ENCODE results near the gene GRID1.
A peak's percentile ranks its signal among the peaks of the same experiment; 100 is the strongest.

The GRID1 gene

GRCh38 chr10:85789982-85790789, 576.4 kb downstream of the GRID1 start:
- Histone ChIP-seq H2AK5ac (ENCODE audit: low read length) (no peak overlapping the region), H3K36me3 (ENCODE audit: control insufficient read depth, insufficient read depth, low read length) (no peaks in the 10 kb centered on the region), H2BK5ac (ENCODE audit: low read length) (no peak overlapping the region), H4K5ac (ENCODE audit: low read length) (no peak overlapping the region), H3K4me3 (ENCODE audit: low read length) (no peak overlapping the region), H3K4me2 (ENCODE audit: low read length) (no peak overlapping the region), H3K56ac (ENCODE audit: low read length) (no peak overlapping the region), H3K4ac (ENCODE audit: low read depth, low read length) (no peak overlapping the region), H2BK120ac (ENCODE audit: low read depth, low read length) (no peak overlapping the region), H4K8ac (ENCODE audit: low read depth, low read length) (no peak overlapping the region), H3K27ac (ENCODE audit: low read depth, low read length) (no peak overlapping the region), H3K4me1 (ENCODE audit: control insufficient read depth, low read depth, low read length) (peaks cover 2% of the 10 kb centered on the region), H3K23ac (ENCODE audit: low read length) (no peak overlapping the region), H3K79me1 (ENCODE audit: low read length) (no peaks in the 10 kb centered on the region), H2BK15ac (replicated peaks; ENCODE audit: low read depth) (no peak overlapping the region), H3K27me3 (ENCODE audit: insufficient read depth, low read length, poor library complexity) (no peaks in the 10 kb centered on the region), H3K9ac (ENCODE audit: low read length) (no peak overlapping the region), H3K18ac (ENCODE audit: low read length) (no peak overlapping the region), H3K79me2 (ENCODE audit: control insufficient read depth, insufficient read depth, low read length) (no peaks in the 10 kb centered on the region)
- no CpG with 5 or more reads among the region's 7 CpGs for WGBS (ENCODE audit: extremely low coverage, insufficient coverage, low lambda C conversion rate)
- DNase-seq, result no peak

GRCh38 chr10:85789125-85789524, 577.5 kb downstream of the GRID1 start:
- no peak for DNase-seq
- no peak overlapping the region for H4K8ac ChIP-seq (ENCODE audit: low read depth, low read length)
- no peak overlapping the region for H3K4me3 ChIP-seq (ENCODE audit: low read length)
- H3K36me3 ChIP-seq (ENCODE audit: control insufficient read depth, insufficient read depth, low read length), result no peaks in the 10 kb centered on the region
- H2AK5ac ChIP-seq (ENCODE audit: low read length), result no peak overlapping the region
- H3K18ac ChIP-seq (ENCODE audit: low read length), result no peak overlapping the region
- H3K27me3 ChIP-seq (ENCODE audit: insufficient read depth, low read length, poor library complexity), result no peaks in the 10 kb centered on the region
- H4K5ac ChIP-seq (ENCODE audit: low read length), result no peak overlapping the region
- H3K4ac ChIP-seq (ENCODE audit: low read depth, low read length), result no peak overlapping the region
- WGBS (ENCODE audit: extremely low coverage, insufficient coverage, low lambda C conversion rate), result no CpG with 5 or more reads among the region's 3 CpGs
- H3K56ac ChIP-seq (ENCODE audit: low read length), result no peak overlapping the region
- no peak overlapping the region for H2BK15ac ChIP-seq (replicated peaks; ENCODE audit: low read depth)
- no peak overlapping the region for H3K27ac ChIP-seq (ENCODE audit: low read depth, low read length)
- no peak overlapping the region for H3K23ac ChIP-seq (ENCODE audit: low read length)
- H3K4me1 ChIP-seq (ENCODE audit: control insufficient read depth, low read depth, low read length), result peaks cover 2% of the 10 kb centered on the region
- no peak overlapping the region for H3K4me2 ChIP-seq (ENCODE audit: low read length)
- H2BK5ac ChIP-seq (ENCODE audit: low read length), result no peak overlapping the region
- no peaks in the 10 kb centered on the region for H3K79me2 ChIP-seq (ENCODE audit: control insufficient read depth, insufficient read depth, low read length)
- no peaks in the 10 kb centered on the region for H3K79me1 ChIP-seq (ENCODE audit: low read length)
- no peak overlapping the region for H3K9ac ChIP-seq (ENCODE audit: low read length)
- no peak overlapping the region for H2BK120ac ChIP-seq (ENCODE audit: low read depth, low read length)

- Histone ChIP-seq H2BK5ac (ENCODE audit: low read length) (no peak overlapping the region), H4K8ac (ENCODE audit: low read depth, low read length) (no peak overlapping the region), H3K4me1 (ENCODE audit: control insufficient read depth, low read depth, low read length) (peaks cover 2% of the 10 kb centered on the region), H3K4ac (ENCODE audit: low read depth, low read length) (no peak overlapping the region), H3K27me3 (ENCODE audit: insufficient read depth, low read length, poor library complexity) (no peaks in the 10 kb centered on the region), H3K36me3 (ENCODE audit: control insufficient read depth, insufficient read depth, low read length) (no peaks in the 10 kb centered on the region), H2BK15ac (replicated peaks; ENCODE audit: low read depth) (no peak overlapping the region), H3K56ac (ENCODE audit: low read length) (no peak overlapping the region), H3K18ac (ENCODE audit: low read length) (no peak overlapping the region), H3K79me2 (ENCODE audit: control insufficient read depth, insufficient read depth, low read length) (no peaks in the 10 kb centered on the region), H4K5ac (ENCODE audit: low read length) (no peak overlapping the region), H3K4me2 (ENCODE audit: low read length) (no peak overlapping the region), H3K27ac (ENCODE audit: low read depth, low read length) (no peak overlapping the region), H2BK120ac (ENCODE audit: low read depth, low read length) (no peak overlapping the region), H3K4me3 (ENCODE audit: low read length) (no peak overlapping the region), H3K23ac (ENCODE audit: low read length) (no peak overlapping the region), H3K9ac (ENCODE audit: low read length) (no peak overlapping the region), H2AK5ac (ENCODE audit: low read length) (no peak overlapping the region), H3K79me1 (ENCODE audit: low read length) (no peaks in the 10 kb centered on the region)
- DNase-seq, result no peak
- WGBS (ENCODE audit: extremely low coverage, insufficient coverage, low lambda C conversion rate), result no CpG with 5 or more reads among the region's 4 CpGs
These were observed 578.0 kb downstream of the GRID1 start for GRCh38 chr10:85788570-85788969.

GRCh38 chr10:85787881-85788280, 578.7 kb downstream of the GRID1 start:
- H4K5ac ChIP-seq (ENCODE audit: low read length), result no peak overlapping the region
- no peaks in the 10 kb centered on the region for H3K36me3 ChIP-seq (ENCODE audit: control insufficient read depth, insufficient read depth, low read length)
- no CpG with 5 or more reads among the region's 3 CpGs for WGBS (ENCODE audit: extremely low coverage, insufficient coverage, low lambda C conversion rate)
- no peaks in the 10 kb centered on the region for H3K27me3 ChIP-seq (ENCODE audit: insufficient read depth, low read length, poor library complexity)
- H2BK120ac ChIP-seq (ENCODE audit: low read depth, low read length), result no peak overlapping the region
- DNase-seq, result no peak
- no peak overlapping the region for H3K56ac ChIP-seq (ENCODE audit: low read length)
- H4K8ac ChIP-seq (ENCODE audit: low read depth, low read length), result no peak overlapping the region
- no peaks in the 10 kb centered on the region for H3K79me2 ChIP-seq (ENCODE audit: control insufficient read depth, insufficient read depth, low read length)
- H2BK15ac ChIP-seq (replicated peaks; ENCODE audit: low read depth), result no peak overlapping the region
- no peaks in the 10 kb centered on the region for H3K79me1 ChIP-seq (ENCODE audit: low read length)
- no peak overlapping the region for H2BK5ac ChIP-seq (ENCODE audit: low read length)
- no peak overlapping the region for H3K23ac ChIP-seq (ENCODE audit: low read length)
- no peak overlapping the region for H3K27ac ChIP-seq (ENCODE audit: low read depth, low read length)
- no peak overlapping the region for H3K4me3 ChIP-seq (ENCODE audit: low read length)
- H3K9ac ChIP-seq (ENCODE audit: low read length), result no peak overlapping the region
- no peak overlapping the region for H3K18ac ChIP-seq (ENCODE audit: low read length)
- peaks cover 2% of the 10 kb centered on the region for H3K4me1 ChIP-seq (ENCODE audit: control insufficient read depth, low read depth, low read length)
- H2AK5ac ChIP-seq (ENCODE audit: low read length), result no peak overlapping the region
- H3K4me2 ChIP-seq (ENCODE audit: low read length), result no peak overlapping the region
- H3K4ac ChIP-seq (ENCODE audit: low read depth, low read length), result no peak overlapping the region

- Histone ChIP-seq H3K4me2 (ENCODE audit: low read length) (no peak overlapping the region), H2AK5ac (ENCODE audit: low read length) (no peak overlapping the region), H3K56ac (ENCODE audit: low read length) (no peak overlapping the region), H2BK120ac (ENCODE audit: low read depth, low read length) (no peak overlapping the region), H4K8ac (ENCODE audit: low read depth, low read length) (no peak overlapping the region), H3K4ac (ENCODE audit: low read depth, low read length) (no peak overlapping the region), H2BK15ac (replicated peaks; ENCODE audit: low read depth) (no peak overlapping the region), H3K4me1 (ENCODE audit: control insufficient read depth, low read depth, low read length) (peaks cover 2% of the 10 kb centered on the region), H3K79me1 (ENCODE audit: low read length) (no peaks in the 10 kb centered on the region), H3K23ac (ENCODE audit: low read length) (no peak overlapping the region), H3K18ac (ENCODE audit: low read length) (no peak overlapping the region), H3K4me3 (ENCODE audit: low read length) (no peak overlapping the region), H3K9ac (ENCODE audit: low read length) (no peak overlapping the region), H3K36me3 (ENCODE audit: control insufficient read depth, insufficient read depth, low read length) (no peaks in the 10 kb centered on the region), H2BK5ac (ENCODE audit: low read length) (no peak overlapping the region), H4K5ac (ENCODE audit: low read length) (no peak overlapping the region), H3K27me3 (ENCODE audit: insufficient read depth, low read length, poor library complexity) (no peaks in the 10 kb centered on the region), H3K79me2 (ENCODE audit: control insufficient read depth, insufficient read depth, low read length) (no peaks in the 10 kb centered on the region), H3K27ac (ENCODE audit: low read depth, low read length) (no peak overlapping the region)
- DNase-seq, result no peak
- WGBS (ENCODE audit: extremely low coverage, insufficient coverage, low lambda C conversion rate), result no CpG with 5 or more reads among the region's 5 CpGs
These were observed 579.2 kb downstream of the GRID1 start for GRCh38 chr10:85787393-85787792.

- no peak overlapping the region for H4K8ac ChIP-seq (ENCODE audit: low read depth, low read length)
- H3K4me2 ChIP-seq (ENCODE audit: low read length), result no peak overlapping the region
These were observed 580.1 kb downstream of the GRID1 start for GRCh38 chr10:85786401-85786899.

More at GRCh38 chr10:85786401-85786899, 580.1 kb downstream of the GRID1 start:
- no peak overlapping the region for H3K27ac ChIP-seq (ENCODE audit: low read depth, low read length)
- no peak overlapping the region for H4K5ac ChIP-seq (ENCODE audit: low read length)
- H3K18ac ChIP-seq (ENCODE audit: low read length), result no peak overlapping the region
- WGBS (ENCODE audit: extremely low coverage, insufficient coverage, low lambda C conversion rate), result no CpG with 5 or more reads among the region's 10 CpGs
- peaks cover 2% of the 10 kb centered on the region for H3K4me1 ChIP-seq (ENCODE audit: control insufficient read depth, low read depth, low read length)
- no peak overlapping the region for H2BK5ac ChIP-seq (ENCODE audit: low read length)
- no peak overlapping the region for H3K56ac ChIP-seq (ENCODE audit: low read length)
- H3K36me3 ChIP-seq (ENCODE audit: control insufficient read depth, insufficient read depth, low read length), result no peaks in the 10 kb centered on the region
- H2BK120ac ChIP-seq (ENCODE audit: low read depth, low read length), result no peak overlapping the region
- no peaks in the 10 kb centered on the region for H3K79me2 ChIP-seq (ENCODE audit: control insufficient read depth, insufficient read depth, low read length)
- H2BK15ac ChIP-seq (replicated peaks; ENCODE audit: low read depth), result no peak overlapping the region
- H3K27me3 ChIP-seq (ENCODE audit: insufficient read depth, low read length, poor library complexity), result no peaks in the 10 kb centered on the region
- H3K4me3 ChIP-seq (ENCODE audit: low read length), result no peak overlapping the region
- H3K23ac ChIP-seq (ENCODE audit: low read length), result no peak overlapping the region
- H3K9ac ChIP-seq (ENCODE audit: low read length), result no peak overlapping the region
- no peaks in the 10 kb centered on the region for H3K79me1 ChIP-seq (ENCODE audit: low read length)
- DNase-seq, result peak; percentile 72
- no peak overlapping the region for H3K4ac ChIP-seq (ENCODE audit: low read depth, low read length)
- no peak overlapping the region for H2AK5ac ChIP-seq (ENCODE audit: low read length)
